Measurements from ENCODE around the gene NFIX.

- no peak for TF ChIP-seq CTCF (conservative IDR thresholded peaks at IDR 0.05)
- no peak for TF ChIP-seq ZFX (IDR thresholded peaks at IDR 0.05)
These were observed 2.5 kb upstream of the NFIX start for GRCh38 chr19:12992729-12993128.

Data from C4-2B (cell line).